ENCODE data around the gene PLCB1.
"Not testable (repeated sequence)": the region's sequence is repeated elsewhere in the genome, so short reads cannot be mapped to it uniquely, and the experiment has no call there.

PLCB1 gene

DNA sequence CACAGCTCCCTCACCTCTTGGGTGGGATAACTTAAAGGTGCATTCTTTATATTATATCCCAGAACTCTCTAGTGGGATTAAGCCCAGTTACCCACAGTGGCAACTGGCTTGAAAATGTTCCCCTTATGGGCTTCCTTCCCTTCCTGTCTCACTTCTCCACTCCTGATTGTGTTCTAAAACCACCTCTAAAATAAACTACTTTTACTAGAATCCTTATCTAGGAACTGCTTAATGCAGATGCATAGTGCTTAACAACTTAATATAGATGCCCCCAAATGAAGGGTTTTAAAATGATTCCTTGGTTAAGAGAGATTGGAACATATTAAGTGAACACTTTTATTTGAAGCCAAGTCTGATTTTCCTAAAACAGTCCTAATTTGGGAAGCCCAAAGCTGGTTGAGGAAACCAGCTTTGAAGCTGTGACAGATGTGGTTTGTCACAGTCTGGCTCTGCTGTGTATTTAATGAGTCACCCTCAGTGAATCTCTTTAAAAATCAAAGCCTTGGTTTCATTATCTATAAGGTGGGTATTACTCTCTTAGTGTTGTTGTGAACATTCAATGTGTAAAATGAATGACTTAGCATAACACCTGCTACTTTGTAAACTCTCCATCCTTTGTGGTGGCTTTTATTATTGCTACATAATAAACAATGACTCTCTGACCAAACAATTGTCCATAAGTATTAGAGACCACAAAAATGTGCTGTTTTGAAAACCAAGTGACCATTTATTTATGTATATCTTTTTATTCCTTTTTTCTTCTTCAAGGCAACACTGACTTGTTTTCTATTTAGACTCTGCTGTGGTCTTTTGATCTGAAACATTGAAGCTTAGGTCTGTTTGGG lies 24.4 kb downstream of the PLCB1 start:
- no peak for DNase-seq

DNA sequence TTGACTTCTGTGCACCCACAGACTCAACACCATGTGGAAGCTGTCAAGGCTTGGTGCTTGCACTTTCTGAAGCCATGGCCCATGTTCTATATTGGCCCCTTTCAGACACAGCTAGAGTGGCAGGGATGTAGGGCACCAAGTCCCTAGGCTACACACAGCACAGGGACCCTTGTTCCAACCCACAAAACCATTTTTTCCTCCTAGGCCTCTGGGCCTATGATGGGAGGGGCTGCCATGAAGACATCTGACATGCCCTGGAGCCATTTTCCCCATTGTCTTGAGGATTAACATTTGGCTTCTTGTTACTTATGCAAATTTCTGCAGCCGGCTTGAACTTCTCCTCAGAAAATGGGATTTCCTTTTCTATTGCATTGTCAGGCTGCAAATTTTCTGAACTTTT lies 27.2 kb downstream of the PLCB1 start:
- DNase-seq: not testable (repeated sequence)

DNA sequence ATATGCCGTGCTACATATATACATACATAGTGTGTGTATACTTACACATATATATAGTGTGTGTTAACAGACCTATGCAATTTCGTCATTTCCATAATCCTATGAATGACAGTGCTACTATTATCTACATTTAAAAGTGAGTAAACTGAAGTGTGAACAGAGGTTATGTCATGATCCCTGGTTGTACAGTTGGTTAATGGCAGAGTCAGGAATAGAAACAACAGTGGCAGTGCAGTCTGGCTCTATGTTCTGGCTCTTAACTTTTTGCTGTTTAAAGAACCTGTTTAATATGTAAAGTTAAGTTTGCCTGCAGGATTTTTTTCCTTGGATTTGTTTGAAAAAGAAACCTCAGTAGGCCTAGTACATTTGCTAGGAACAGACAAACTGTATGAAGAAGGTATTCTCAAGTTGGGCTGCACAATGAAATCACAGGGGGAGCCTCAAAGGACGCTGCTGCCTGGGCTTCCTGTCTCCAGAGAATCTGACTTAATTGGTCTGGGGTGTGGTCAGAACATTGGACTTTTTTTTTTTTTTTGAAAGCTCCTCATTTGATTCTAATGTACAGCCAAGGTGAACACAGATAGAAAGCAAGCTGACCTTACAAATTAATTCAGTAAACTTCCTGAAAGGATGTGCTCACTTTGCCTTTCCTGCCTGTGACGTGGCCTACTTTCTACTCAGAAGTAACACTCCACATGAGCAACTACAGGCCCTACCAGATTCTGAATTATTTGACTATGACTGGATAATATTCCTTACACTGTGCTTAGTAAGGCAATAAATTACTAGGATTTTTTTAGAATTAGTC lies 29.4 kb downstream of the PLCB1 start:
- no peak for DNase-seq

DNA sequence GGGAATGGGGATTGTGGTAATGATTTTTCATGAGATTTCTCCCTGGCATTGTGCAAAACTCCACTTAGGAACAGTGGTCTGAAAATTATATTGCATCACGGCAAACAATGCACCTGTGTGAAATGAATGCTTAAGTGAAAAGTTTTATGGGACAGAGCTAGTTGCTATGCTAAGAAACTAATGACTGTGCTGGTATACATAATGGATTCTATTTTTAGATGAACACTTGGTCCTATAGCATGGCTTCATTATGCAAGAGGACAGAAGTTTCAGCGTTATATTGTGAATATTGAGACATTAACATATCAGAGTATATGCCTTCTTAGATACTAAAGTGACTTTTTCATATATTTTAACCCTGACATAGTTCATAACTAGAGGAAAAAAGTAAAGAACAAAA lies 30.5 kb downstream of the PLCB1 start:
- no peak for DNase-seq

DNA sequence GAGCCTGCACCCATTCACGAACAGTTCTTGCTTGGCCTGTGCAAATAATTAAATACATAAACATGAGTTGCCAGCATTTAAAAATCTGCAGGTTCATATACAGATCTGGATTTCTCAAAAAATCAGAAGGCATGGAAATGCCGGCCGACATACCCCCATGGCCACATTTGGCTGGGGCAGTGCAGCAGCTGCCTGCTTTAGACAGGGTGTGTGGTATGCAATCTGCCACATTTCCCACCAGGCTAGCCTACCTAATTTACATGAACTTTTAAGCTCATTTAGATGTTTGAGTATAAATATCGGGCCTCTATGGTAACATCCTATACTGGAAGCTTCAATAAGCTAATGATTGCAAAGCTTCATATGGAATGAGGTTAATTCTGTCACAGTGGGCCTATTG lies 31.5 kb downstream of the PLCB1 start:
- DNase-seq: no peak

DNA sequence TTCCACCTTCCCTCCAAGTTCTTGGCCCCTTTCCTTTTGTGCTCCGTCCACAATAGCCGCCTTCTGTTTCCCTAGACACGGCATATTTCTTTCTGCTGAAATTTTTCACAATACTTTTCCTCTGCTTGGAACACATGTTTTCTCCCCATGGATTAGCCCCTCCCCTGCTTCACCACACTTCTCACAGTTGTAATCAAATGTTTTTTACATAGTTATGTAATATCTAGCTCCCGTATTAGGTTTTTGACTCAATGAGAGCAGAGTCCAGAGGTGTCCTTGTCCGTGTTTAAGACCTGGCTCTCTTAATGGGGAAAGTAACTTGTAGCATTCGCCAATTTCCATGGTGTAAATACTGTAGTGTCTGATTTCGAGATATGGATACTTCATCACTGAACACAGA lies 34.7 kb downstream of the PLCB1 start:
- no peak for DNase-seq

DNA sequence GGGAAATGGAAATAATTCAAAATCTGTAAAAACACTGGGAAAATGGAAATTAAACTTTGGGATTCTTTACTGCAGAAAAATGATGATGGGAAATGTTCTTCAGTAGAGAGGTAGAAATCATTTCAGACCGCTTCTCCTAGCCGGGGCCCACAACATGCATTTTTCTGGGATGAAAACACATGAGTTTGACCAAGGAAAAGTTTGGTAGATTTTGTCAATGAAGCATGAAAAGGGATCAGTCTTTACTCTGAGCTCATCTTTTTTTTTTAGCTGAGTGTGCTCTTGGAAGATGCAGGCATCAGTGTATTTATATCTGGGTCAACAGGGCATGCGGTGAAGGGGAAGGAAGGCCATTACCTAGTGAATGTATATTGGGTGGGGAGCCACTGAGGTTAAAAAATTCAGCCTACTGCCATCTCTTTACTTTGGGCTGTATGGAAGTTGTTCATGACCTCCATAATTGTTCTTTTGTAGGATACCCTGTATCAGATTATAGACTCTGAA lies 36.8 kb downstream of the PLCB1 start:
- DNase-seq: no peak

DNA sequence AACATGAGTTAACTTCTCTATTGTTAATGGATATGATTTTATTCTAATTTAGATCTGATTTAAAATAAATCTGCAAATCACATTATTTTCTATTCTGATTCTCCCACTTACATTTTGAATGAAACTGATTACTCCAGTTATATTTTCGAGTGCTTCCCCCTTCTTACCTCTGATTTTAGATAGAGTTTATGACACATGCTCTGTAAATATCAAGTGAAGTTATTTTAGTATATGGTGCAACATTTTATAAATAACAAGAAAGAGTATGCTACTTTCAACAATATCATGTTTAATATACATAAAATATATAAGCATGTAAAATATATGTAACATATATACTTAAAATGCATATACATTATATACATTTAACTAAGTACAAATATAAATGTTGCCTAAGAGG lies 38.9 kb downstream of the PLCB1 start:
- DNase-seq: no peak

DNA sequence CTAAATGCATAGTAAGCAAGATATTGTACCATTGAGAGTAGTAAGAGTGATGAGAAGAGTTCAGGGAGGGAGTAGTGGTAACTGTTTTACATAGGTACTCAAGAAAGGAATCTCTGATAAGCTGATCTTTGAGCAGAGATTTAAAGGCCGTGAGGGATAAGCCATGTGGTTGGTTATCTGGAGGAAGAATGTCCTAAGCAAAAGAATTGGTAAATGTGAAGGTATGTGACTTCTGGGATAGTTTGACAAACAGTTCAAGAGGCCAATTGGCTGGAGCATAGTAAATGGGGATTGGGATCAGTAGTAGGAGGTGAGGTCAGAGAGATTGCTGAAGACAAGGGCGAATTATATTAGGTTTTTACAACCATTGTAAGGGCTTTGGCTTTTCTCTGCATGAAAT lies 40.1 kb downstream of the PLCB1 start:
- DNase-seq: no peak

DNA sequence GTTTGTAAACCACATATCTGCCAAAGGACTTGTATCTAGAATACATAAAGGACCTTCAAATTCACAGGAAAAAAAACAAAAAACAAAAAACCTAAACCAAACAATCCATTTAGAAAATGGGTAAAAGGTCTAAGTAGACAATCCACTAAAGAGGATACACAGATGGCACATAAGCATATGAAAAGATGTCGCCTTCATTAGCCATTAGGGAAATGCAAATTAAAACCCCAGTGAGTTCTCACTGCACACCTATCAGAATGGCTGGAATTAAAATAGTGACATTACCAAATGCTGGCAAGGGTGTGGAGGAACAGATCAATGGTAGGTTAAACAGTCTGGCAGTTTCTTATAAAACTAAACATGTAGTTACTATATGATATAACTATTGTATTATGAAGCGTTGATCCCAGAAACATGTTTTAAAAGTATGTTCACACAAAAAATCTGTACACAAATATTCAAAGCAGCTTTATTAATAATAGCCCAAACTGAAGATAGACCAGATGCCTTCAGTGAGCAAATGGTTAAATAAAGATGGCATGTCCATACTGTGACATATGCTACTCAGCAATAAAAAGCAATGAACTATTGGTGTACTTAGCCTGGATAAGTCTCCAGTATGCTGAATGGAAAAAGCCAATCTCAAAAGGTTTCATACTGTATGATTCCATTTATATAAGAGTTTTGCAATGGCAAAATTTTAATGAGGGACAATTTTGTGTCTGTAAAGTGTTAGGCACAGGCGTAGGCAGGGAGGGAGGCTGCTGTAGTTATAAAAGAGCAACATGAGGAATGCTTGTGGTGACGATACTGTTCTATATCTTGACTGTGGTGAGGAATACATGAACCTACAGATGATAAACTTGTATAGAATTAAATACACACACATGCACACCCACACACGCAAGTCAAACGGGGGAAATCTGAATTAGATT lies 43.9 kb downstream of the PLCB1 start:
- DNase-seq: no peak

DNA sequence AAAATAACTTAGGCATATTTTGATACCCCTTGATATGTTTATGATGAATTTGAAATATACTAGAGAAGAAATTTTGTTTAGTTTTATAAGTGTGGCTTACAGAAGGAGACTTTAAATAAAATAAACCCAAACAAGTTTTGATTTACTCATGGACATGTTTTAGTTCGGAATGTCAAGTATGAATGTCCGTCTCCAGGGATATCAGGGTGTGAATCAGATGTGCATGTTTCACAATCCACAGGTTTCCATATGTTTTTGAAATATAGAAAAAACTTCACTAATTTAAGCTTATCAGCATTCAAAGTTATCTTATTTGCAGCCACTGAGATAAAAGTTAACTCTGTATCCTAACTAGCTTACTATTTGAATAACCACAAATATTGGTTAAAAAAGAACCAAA lies 51.5 kb downstream of the PLCB1 start:
- DNase-seq: no peak

DNA sequence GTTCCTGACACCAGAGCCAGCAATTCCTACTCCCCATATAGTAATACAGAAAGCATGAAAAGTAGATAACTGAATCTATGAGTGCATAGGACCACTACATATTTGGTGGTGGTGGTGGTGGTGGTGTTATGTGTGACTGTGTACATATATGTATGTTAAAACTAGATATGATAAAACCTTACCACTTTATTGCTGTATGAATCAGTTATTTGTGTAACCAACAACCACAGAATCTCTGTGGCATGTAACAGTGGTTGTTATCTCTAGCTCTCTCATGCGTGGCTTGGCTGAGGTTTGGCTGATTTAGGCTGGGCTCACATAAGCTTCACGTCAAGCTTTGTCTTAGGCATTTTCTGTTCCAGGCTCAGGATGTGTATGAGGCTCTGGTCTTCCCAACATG lies 55.7 kb downstream of the PLCB1 start:
- no peak for DNase-seq

DNA sequence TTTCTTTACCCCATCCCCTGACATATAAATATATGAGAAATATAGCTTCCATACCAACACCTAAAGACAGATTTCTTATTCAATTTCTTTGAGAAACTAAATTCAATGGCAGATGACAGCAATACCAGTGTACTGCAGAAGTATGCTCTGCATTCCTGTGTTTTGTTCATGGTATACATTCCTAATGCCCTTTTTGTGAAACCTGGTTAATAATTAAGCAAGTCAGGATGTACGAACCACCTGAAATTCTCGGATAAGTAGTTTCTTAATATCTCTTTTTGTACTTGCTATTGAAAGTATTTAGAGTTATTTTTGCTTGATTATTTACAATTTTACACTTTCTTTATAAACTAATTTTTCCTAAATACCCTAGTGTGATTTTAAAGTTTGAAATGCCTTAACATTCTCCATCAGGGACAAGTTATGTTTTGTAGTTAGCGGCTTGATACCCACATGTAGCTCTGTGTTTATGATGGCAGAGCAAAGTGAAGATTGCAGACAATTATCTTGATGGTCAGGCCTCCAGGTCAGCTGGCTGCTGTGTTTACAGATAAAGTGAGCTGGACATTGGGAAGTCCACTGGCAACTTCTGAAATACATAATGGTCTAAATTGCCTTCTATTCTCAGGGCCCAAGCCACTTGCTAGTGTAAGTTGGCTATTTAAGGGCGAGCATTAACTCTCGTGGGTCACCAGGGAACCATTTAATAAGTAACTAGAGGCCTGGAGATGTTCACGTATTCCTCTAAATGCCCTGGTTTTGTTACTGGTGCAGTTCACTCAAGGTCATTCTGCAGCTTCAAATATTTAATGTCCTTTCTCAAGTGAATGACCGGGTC lies 58.2 kb downstream of the PLCB1 start:
- DNase-seq: no peak

DNA sequence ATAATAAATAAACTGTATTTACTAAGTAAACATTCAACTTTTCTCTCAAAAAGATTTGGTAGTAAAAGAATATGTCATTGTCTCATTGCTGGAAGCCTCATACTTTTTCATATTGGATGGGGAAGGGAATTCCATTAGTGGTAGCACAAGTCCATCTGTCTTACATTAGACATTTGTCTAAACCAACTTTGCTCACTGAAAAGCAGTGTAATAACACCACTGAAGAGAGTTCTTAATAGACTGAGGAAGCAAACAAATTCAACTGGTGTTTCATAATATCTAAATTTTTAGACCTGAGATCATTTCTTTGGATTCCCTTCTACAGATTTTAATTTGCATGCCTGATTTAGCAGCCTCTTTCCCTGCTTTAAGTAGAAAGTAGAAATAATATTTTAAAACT lies 62.7 kb downstream of the PLCB1 start:
- no peak for DNase-seq

DNA sequence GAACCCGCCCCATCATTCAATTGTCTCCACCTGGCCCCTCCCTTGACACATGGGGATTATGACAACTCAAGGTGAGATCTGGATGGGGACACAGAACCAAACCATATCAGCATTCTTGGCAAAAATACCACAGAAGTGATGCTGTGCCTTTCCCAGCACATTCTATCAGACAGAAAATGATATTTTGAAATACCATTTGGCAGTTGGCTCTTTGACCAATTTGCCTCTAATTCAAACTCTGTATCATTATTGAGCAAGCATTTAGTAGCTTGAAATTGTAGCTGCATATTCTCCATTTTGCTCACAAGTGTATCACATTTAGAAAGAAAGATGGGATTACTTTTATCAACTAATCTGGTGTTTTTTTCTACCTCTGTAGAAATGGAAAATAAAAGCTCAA lies 64.0 kb downstream of the PLCB1 start:
- DNase-seq: no peak

DNA sequence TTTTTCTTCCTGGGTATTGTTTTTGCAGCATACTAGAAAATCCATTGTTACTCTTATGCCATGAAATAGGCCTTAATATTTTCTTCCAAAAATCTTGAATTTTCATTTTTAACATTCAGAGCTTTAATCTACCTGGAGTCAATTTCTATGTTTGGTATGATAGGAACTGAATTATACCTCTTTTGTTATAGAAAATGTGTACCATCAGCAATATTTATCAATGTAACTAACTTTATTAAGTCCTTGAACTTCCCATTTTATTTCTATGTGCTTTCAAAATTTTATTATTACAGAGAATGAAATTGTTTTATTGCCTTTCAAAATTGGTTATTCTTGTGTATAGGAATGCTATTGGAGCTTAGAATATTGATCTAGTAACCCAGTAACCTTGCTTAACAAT lies 68.2 kb downstream of the PLCB1 start:
- no peak for DNase-seq

DNA sequence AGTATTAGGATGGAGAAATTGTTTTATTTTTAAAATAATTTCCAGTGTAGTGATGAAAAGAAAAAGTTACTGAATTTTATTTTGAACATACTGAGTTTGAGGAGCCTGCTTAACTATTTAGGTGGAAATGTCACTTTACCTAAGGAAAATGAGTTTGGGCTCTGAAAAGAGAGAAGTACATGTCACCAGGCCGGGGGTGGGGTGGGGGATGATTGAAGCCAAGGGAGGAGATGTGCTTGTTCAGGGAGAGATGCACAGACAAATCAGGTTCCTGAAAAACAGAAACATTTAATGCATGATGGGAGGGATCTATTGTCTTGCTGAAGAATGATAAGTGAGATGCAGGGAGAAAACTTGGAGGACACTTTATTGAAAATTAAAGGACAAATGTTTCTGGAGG lies 71.3 kb downstream of the PLCB1 start:
- DNase-seq: no peak

DNA sequence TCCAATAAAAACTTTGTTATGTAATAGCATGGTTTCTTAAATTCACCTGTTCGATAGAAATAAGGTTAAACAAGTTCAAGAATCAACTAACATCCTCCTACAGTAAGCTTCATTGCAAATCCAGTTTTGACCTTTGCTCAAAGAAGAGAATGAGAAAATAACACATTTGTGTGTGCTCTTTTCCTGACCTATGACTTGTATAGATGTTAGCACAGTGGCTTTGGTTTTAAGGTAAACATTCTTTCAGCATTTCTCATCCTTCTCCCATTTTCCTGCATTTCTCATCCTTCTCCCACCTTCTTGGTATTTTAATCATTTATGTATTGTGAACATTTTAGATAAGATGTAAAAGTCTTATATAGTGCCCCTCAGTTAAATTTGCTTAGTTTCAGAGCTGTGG lies 73.9 kb downstream of the PLCB1 start:
- DNase-seq: no peak

DNA sequence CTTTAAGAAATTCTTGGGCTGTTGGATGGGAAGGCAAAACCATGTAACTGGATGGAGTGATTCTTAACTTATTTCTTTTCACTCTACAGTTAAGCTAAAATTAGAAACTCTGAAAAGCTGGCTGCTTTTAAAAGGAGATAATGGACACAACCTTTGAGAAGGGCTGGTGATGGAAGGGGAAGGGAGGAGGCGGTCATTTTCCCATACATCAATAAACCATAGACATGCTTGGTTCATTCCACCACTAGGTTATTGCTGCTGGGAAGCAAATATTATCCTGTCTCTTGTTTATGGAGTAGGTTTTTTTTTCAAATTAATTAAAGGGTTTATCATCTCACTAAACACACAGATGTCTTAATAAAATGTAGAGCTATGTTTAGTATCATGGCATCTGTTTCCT lies 76.2 kb downstream of the PLCB1 start:
- DNase-seq: no peak

DNA sequence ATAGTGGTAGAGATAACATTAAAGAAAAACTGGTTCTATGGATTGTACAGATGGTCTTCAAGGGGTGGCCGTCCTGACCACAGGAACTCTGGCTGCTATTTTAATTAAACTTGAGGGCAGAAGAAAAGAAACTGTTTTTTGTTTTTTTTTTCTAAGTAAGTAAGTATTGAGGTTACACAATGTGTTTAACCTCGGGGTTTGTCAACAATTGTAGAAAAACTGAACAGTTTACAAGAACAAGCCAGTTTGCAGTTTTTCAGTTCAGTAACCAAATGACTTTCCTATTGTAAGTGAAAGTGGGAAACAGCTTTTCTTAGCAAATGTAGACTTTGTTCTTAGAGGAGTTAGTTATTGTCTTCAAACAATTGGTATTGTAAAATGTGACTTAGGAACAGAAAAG lies 77.0 kb downstream of the PLCB1 start:
- DNase-seq: no peak

DNA sequence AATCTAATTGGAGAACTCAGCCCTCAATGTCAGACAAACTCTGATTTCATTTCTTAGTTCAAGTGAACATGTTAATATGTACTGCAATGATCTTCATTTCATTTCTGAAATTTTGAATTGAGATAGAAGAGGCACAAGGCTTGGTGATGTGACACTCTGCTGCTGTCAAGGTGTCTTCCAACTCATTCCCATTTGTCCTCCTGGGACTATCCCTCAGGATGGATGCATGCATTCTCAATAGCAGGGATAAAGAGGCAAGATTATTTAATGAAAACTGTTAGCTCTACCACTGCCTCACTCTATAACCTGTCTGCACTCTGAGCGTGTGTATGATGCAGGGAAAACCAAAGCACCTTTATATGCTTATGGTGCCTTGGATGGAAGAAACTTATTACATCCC lies 78.7 kb downstream of the PLCB1 start:
- no peak for DNase-seq

DNA sequence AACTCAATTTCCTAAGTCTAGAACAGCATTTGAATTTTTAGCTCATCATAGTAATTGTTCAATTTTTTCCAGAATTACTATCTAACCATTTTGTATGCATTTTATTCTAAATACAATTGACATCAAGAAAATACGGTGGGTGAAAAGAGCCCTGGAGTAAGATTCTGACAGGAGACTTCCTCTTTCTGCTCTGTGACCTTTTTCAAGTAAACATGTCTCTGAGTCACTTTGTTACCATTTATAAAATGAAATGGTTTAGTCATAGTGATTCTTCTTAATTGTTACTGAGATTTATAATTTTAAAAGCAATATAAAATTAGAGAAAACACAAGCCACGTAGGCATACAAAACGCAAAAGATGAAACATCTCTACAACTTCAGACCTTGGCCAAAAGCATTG lies 80.2 kb downstream of the PLCB1 start:
- no peak for DNase-seq

Data from eye (tissue), 1 donor.